ENCODE measurements around the gene DMTF1. TPM values are rescaled to one million over a fixed set of nuclear protein-coding genes. Genes with fewer than 3 reads are reported as not detected.
"Not testable (repeated sequence)": the region's sequence is repeated elsewhere in the genome, so short reads cannot be mapped to it uniquely, and the experiment has no call there.

DMTF1 gene
- total RNA-seq, 4 donors from 2014 or later, result 125 to 174 (median 146) TPM

GRCh38 chr7:87231711-87232110 lies 79.5 kb downstream of the DMTF1 start:
- Histone ChIP-seq H3K27ac (peak overlapping the region in 1 of 3 donors; percentile 71), H3K9me3 (no peaks in the 10 kb centered on the region), H3K4me1 (peaks cover 7 to 21% of the 10 kb centered on the region in 2 donors), H3K36me3 (no peaks in the 10 kb centered on the region), H3K27me3 (no peaks in the 10 kb centered on the region), H3K4me3 (replicated peaks in 1 of 3) (no peak overlapping the region)
- intact Hi-C loops (cut with DNase I), result loop anchor here (5.0 to 10.0 kb wide), 3 partner anchors 79 to 284 kb away; partner anchors contain the start of genes DMTF1 and ELAPOR2
- TF ChIP-seq POLR2A (IDR thresholded peaks at IDR 0.05), result no peak
- no peak for TF ChIP-seq CTCF (IDR thresholded peaks at IDR 0.05)
- DNase-seq, result peak; percentile 45 to 67

- DNase-seq, result no peak
- Histone ChIP-seq H3K9me3 (no peaks in the 10 kb centered on the region), H3K4me1 (peaks cover 7 to 21% of the 10 kb centered on the region in 2 donors), H3K4me3 (replicated peaks in 1 of 3) (no peak overlapping the region), H3K27me3 (no peaks in the 10 kb centered on the region), H3K27ac (no peak overlapping the region), H3K36me3 (no peaks in the 10 kb centered on the region)
- intact Hi-C loops (cut with DNase I), result loop anchor here (5.0 to 10.0 kb wide), 4 partner anchors 83 to 298 kb away; partner anchors contain the start of genes DMTF1 and ELAPOR2
- TF ChIP-seq CTCF (IDR thresholded peaks at IDR 0.05) (no peak), POLR2A (IDR thresholded peaks at IDR 0.05) (no peak)
These were observed 82.7 kb downstream of the DMTF1 start for GRCh38 chr7:87234949-87235348.

GRCh38 chr7:87238464-87239051 lies 86.3 kb downstream of the DMTF1 start:
- H3K4me3 ChIP-seq (replicated peaks in 1 of 3); H3K27me3 ChIP-seq; H3K36me3 ChIP-seq; H3K9me3 ChIP-seq; H3K4me1 ChIP-seq; DNase-seq; H3K27ac ChIP-seq: not testable (repeated sequence)
- intact Hi-C loops (cut with DNase I), result loop anchor here (5.0 to 10.0 kb wide), 2 partner anchors 184 to 301 kb away; partner anchors contain the start of gene ELAPOR2
- 46 to 71% methylated on average over 6 to 7 of the region's 11 CpGs for WGBS, 2 donors

GRCh38 chr7:87245671-87246070 lies 93.4 kb downstream of the DMTF1 start:
- DNase-seq; H3K27me3 ChIP-seq; H3K9me3 ChIP-seq; H3K27ac ChIP-seq; H3K4me1 ChIP-seq; H3K4me3 ChIP-seq (replicated peaks in 1 of 3); H3K36me3 ChIP-seq; intact Hi-C loops (cut with DNase I): not testable (repeated sequence)
- 87 to 94% methylated on average over 3 to 5 of the region's 5 CpGs for WGBS, 2 donors

Small RNAs within 50 kb of the gene (small RNA-seq; reads per million reads assigned to genes)
- gene RF00019, result not detected
- not detected for gene RF02271

Other genes with a start within 250 kb of the DMTF1 start
- gene ELAPOR2, start 92.8 kb upstream of the DMTF1 start, total RNA-seq, result 10 to 100 TPM; 25.4 to 31.3 (median 25.7) TPM
- 100 to 1,000 TPM; 122 to 142 (median 133) TPM for gene TMEM243, start 67.3 kb downstream of the DMTF1 start, total RNA-seq
- gene CROT, start 193.2 kb downstream of the DMTF1 start, total RNA-seq, result 100 to 1,000 TPM in 1 of 4 donors, 10 to 100 TPM in 3; 66.8 to 101 (median 93.0) TPM